BLaER1 treated with 17β-estradiol and CSF1 and Interleukin-3, amounts not matched to agents 10 nM and 100 nM (cell line): ENCODE measurements around the gene UCHL3.

ENCODE experiments used
- H3K27ac ChIP-seq, 11 experiments: shearing (Covaris generic); formaldehyde crosslinking; 2 replicates each; pipeline ENCODE4 v1.8.1; 2022
- H3K27me3 ChIP-seq, 11 experiments: shearing (Covaris generic); formaldehyde crosslinking; 2 replicates each; pipeline ENCODE4 v1.8.1; 2022
- H3K36me3 ChIP-seq, 11 experiments: shearing (Covaris generic); formaldehyde crosslinking; 2 replicates each; pipeline ENCODE4 v1.8.1; 2022
- H3K4me1 ChIP-seq, 10 experiments: shearing (Covaris generic); formaldehyde crosslinking; 2 replicates each; pipeline ENCODE4 v1.8.1; 2022
- H3K4me2 ChIP-seq, 11 experiments: shearing (Covaris generic); formaldehyde crosslinking; 2 replicates each; pipeline ENCODE4 v1.8.1; 2022
- H3K4me3 ChIP-seq, 10 experiments: shearing (Covaris generic); formaldehyde crosslinking; 2 replicates each; pipeline ENCODE4 v1.8.1; 2022
- H3K9ac ChIP-seq, 11 experiments: shearing (Covaris generic); formaldehyde crosslinking; 2 replicates each; pipeline ENCODE4 v1.8.1; 2022
- H3K9me3 ChIP-seq, 11 experiments: shearing (Covaris generic); formaldehyde crosslinking; replicated peaks in 1 of 11; 2 replicates each; pipeline ENCODE4 v1.8.1; 2022
- H4K20me1 ChIP-seq, 11 experiments: shearing (Covaris generic); formaldehyde crosslinking; 2 replicates each; pipeline ENCODE4 v1.8.1; 2022
- Cebpa-rat ChIP-seq, 11 experiments: shearing (Covaris generic); IDR thresholded peaks; 2 replicates each; pipeline ENCODE4 v1.8.1; 2022

Gene UCHL3

GRCh38 chr13:75549262-75550158, at the start of gene UCHL3:
TSS of gene UCHL3 (plus strand) at chr13:75549791. CDS start at chr13:75549821, 30 bp downstream.
- peaks cover 0 to 17% (median 15%) of the 10 kb centered on the region in 11 experiments; a peak in 14 of 22 replicates for H3K36me3 ChIP-seq
- H3K9me3 ChIP-seq, result no peaks in the 10 kb centered on the region
- H4K20me1 ChIP-seq, result peaks cover 0 to 8% (median 0%) of the 10 kb centered on the region in 11 experiments; a peak in 4 of 22 replicates
- peaks cover 20 to 29% (median 23%) of the 10 kb centered on the region in 10 experiments for H3K4me1 ChIP-seq
- TF ChIP-seq Cebpa-rat (IDR thresholded peaks at IDR 0.05), result no peak
- peak within 1 kb of the TSS; percentile 91 to 99 (median 96) for H3K27ac ChIP-seq
- peak within 1 kb of the TSS; percentile 86 to 100 (median 94) for H3K4me3 ChIP-seq
- peak within 1 kb of the TSS; percentile 83 to 96 (median 94) for H3K4me2 ChIP-seq
- H3K9ac ChIP-seq, result peak within 1 kb of the TSS; percentile 85 to 98 (median 93)
- no peaks in the 10 kb centered on the region for H3K27me3 ChIP-seq

DNA sequence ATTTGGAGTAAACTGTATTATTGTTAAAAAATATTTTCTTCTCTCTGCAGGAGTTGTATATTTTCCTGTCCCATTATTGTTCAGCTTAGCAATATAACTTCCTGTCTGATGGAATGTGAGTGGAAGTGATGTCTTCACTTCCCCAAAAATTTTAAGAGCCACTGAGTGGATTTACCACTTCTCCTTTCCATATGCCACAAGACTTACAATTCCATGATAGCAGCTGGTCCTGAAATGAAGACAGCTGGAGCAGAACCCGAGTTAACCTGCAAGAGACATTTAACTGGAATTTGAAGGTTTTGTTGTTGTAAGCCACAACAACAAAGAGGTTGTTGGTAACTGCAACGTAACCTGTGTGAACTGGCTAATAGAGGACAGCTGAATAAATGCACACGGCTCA, 44.3 kb upstream of the UCHL3 start:
- Histone ChIP-seq H3K9me3 (peaks cover 5 to 42% (median 19%) of the 10 kb centered on the region in 11 experiments; a peak in 19 of 22 replicates), H3K4me2 (peak overlapping the region in 10 of 11 experiments; percentile 4 to 80 (median 70); a peak in 18 of 22 replicates), H3K36me3 (no peaks in the 10 kb centered on the region), H3K9ac (peak overlapping the region in 7 of 11 experiments; percentile 37 to 69 (median 62); a peak in 12 of 22 replicates), H3K27me3 (peaks cover 0 to 5% (median 0%) of the 10 kb centered on the region in 11 experiments; a peak in 3 of 22 replicates), H4K20me1 (peaks cover 0 to 3% (median 0%) of the 10 kb centered on the region in 11 experiments; a peak in 2 of 22 replicates), H3K4me1 (peaks cover 44 to 72% (median 60%) of the 10 kb centered on the region in 10 experiments), H3K27ac (peak overlapping the region in 9 of 11 experiments; percentile 28 to 89 (median 83); a peak in 18 of 22 replicates), H3K4me3 (no peak overlapping the region)
- peak in 6 of 11 experiments; percentile 44 to 93 (median 70); a peak in 10 of 22 replicates for TF ChIP-seq Cebpa-rat (IDR thresholded peaks at IDR 0.05)

DNA sequence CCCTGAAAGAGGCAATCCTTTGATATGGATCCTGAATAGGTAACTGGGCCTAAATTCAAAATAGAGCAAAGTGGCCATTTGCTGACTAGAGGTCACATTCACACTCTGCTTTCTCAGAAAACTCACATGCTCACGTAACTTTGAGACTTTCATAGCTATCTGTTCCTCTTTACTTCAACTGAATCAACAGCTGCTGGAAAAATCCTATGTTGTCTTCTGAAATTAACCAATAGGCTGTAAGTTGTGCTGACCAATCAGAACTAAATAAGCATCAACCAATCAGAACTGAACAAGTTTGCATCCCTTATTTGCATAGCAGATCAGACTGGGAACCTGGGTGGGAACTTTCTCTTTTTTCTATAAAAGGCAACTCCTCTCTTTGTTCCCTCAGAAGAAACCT, 43.6 kb upstream of the UCHL3 start:
- Histone ChIP-seq H4K20me1 (peaks cover 0 to 3% (median 0%) of the 10 kb centered on the region in 11 experiments; a peak in 2 of 22 replicates), H3K4me2 (peak overlapping the region in 9 of 11 experiments; percentile 6 to 80 (median 73); a peak in 16 of 22 replicates), H3K27ac (peak overlapping the region in 9 of 11 experiments; percentile 70 to 89 (median 83); a peak in 18 of 22 replicates), H3K27me3 (peaks cover 0 to 8% (median 0%) of the 10 kb centered on the region in 11 experiments; a peak in 3 of 22 replicates), H3K36me3 (no peaks in the 10 kb centered on the region), H3K9me3 (peaks cover 5 to 42% (median 19%) of the 10 kb centered on the region in 11 experiments; a peak in 19 of 22 replicates), H3K4me1 (peaks cover 47 to 79% (median 64%) of the 10 kb centered on the region in 10 experiments), H3K9ac (peak overlapping the region in 6 of 11 experiments; percentile 53 to 68 (median 66); a peak in 8 of 22 replicates), H3K4me3 (no peak overlapping the region)
- TF ChIP-seq Cebpa-rat (IDR thresholded peaks at IDR 0.05), result no peak

DNA sequence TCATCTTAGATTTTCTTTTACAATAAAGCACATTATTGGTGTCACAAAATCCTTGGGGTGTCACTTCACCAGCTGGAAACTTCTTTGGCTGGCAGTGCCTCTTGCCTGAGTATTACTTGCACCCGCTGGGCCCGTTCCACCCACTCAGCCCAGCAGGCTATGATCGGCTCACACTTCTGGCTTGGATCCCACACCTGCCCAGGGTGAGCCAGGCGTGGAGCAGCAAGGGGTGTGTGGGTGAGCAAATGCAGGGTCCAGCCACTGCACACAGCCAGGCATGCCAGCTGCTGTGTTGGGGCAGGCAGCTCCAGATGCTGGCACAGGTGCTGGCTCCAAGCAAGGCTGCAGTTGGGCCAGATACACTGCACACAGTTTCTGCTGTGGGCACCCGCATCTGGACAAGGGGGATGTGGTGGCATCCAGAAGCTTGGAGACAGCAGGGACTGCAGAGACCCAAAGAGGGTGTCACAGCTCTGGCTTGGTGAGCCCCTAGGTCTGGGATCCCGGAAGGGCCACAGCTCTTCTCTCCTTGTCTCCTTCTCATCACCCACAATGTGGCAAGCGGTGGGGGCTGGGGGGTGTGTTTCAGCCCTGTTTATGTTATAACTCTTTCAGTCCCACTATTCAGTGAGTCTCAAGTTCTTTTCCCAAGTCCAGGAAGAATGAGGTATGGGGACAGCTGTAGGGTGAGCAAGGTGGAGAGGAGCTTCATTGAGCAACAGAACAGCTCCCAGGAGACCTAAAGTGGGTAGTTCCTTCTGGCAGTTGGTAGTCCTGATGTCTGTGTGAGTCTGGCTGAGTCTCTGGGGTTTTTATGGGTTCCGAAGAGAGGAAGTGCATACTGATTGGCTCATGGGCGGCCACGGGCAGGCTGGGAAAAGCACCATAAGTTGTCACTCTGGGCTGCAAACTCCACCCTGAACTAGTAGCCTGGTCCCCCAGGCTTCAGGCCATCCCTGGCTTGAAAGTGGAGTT, 42.3 kb upstream of the UCHL3 start:
- peaks cover 2 to 38% (median 19%) of the 10 kb centered on the region in 11 experiments; a peak in 19 of 22 replicates for H3K9me3 ChIP-seq
- peak overlapping the region in 7 of 11 experiments; percentile 17 to 71 (median 49); a peak in 10 of 22 replicates for H3K9ac ChIP-seq
- H3K4me3 ChIP-seq, result peak overlapping the region in 5 of 10 experiments; percentile 18 to 44 (median 28); a peak in 5 of 20 replicates
- H3K27ac ChIP-seq, result peak overlapping the region in 9 of 11 experiments; percentile 21 to 89 (median 83); a peak in 17 of 22 replicates
- H3K27me3 ChIP-seq, result peaks cover 0 to 15% (median 0%) of the 10 kb centered on the region in 11 experiments; a peak in 3 of 22 replicates
- H3K36me3 ChIP-seq, result no peaks in the 10 kb centered on the region
- peaks cover 0 to 7% (median 0%) of the 10 kb centered on the region in 11 experiments; a peak in 2 of 22 replicates for H4K20me1 ChIP-seq
- peak in 6 of 11 experiments; percentile 25 to 76 (median 66); a peak in 8 of 22 replicates for TF ChIP-seq Cebpa-rat (IDR thresholded peaks at IDR 0.05)
- H3K4me2 ChIP-seq, result peak overlapping the region; percentile 49 to 85 (median 75)
- H3K4me1 ChIP-seq, result peaks cover 60 to 88% (median 73%) of the 10 kb centered on the region in 10 experiments

DNA sequence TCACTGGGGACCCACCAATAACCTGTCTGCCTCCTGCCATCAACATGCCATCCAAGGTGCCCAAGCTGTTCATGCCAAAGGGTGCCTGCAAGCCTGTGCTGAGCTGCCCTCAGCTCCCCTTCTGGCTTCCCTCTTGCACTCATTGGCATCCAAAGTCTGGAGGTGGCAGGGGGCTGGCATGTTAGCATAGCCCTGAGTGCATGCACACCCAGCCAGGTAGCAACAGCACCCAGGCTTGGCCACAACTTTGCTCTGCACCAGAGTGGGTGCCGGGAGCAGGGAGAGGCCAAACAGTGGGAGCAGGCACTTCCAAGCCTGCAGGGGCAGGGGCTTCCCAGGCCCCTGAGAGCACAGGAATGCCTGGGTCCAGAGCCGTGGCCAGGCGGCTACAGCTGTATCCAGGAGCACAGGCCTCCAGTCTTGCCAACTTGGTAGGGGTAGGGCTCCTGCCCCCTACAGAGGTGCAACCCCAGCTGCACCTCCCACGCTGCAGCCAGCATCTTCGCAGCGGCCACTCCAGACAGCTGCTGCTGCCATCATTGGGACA, 41.5 kb upstream of the UCHL3 start:
- Histone ChIP-seq H3K27me3 (peaks cover 0 to 15% (median 0%) of the 10 kb centered on the region in 11 experiments; a peak in 3 of 22 replicates), H3K9me3 (peaks cover 0 to 34% (median 23%) of the 10 kb centered on the region in 11 experiments; a peak in 15 of 22 replicates), H3K9ac (peak overlapping the region in 4 of 11 experiments; percentile 30 to 71 (median 48); a peak in 7 of 22 replicates), H3K4me1 (peaks cover 68 to 91% (median 79%) of the 10 kb centered on the region in 10 experiments), H3K36me3 (no peaks in the 10 kb centered on the region), H4K20me1 (peaks cover 0 to 7% (median 0%) of the 10 kb centered on the region in 11 experiments; a peak in 2 of 22 replicates), H3K27ac (peak overlapping the region in 8 of 11 experiments; percentile 70 to 89 (median 83); a peak in 17 of 22 replicates), H3K4me2 (peak overlapping the region; percentile 49 to 85 (median 75)), H3K4me3 (peak overlapping the region in 5 of 10 experiments; percentile 18 to 44 (median 28); a peak in 5 of 20 replicates)
- no peak for TF ChIP-seq Cebpa-rat (IDR thresholded peaks at IDR 0.05)

- Histone ChIP-seq H3K9me3 (peaks cover 10 to 52% (median 41%) of the 10 kb centered on the region in 11 experiments; a peak in 21 of 22 replicates), H3K27me3 (peaks cover 0 to 15% (median 0%) of the 10 kb centered on the region in 11 experiments; a peak in 2 of 22 replicates), H3K27ac (peak overlapping the region in 10 of 11 experiments; percentile 47 to 92 (median 86); a peak in 18 of 22 replicates), H4K20me1 (peaks cover 0 to 3% (median 0%) of the 10 kb centered on the region in 11 experiments; a peak in 2 of 22 replicates), H3K36me3 (peaks cover 0 to 7% (median 0%) of the 10 kb centered on the region in 11 experiments; a peak in 4 of 22 replicates), H3K4me2 (peak overlapping the region; percentile 70 to 90 (median 75); a peak in 21 of 22 replicates), H3K4me1 (peaks cover 61 to 96% (median 84%) of the 10 kb centered on the region in 10 experiments), H3K4me3 (peak overlapping the region in 1 of 10 experiments; percentile 20; a peak in 1 of 20 replicates), H3K9ac (peak overlapping the region in 7 of 11 experiments; percentile 59 to 77 (median 65); a peak in 12 of 22 replicates)
- no peak for TF ChIP-seq Cebpa-rat (IDR thresholded peaks at IDR 0.05)
These were observed 38.5 kb upstream of the UCHL3 start for GRCh38 chr13:75511051-75511625.
